Suprapubic skin (tissue), 4 donors: Measurements from ENCODE around the gene CD19.

Experiments used
- CTCF ChIP-seq, 2 donors: fragments of 200-600 bp in 1 of 2; fragments of 450-650 bp in 1 of 2; sonication (generic) in 1 of 2; IDR thresholded peaks; one replicate each; pipeline ENCODE4 v1.5.1; 2016 to 2019; ENCODE audit warnings: antibody characterized with exemption in 2 of 2, mild to moderate bottlenecking in 1 of 2, moderate library complexity in 1 of 2
- EP300 ChIP-seq: sonication (generic); formaldehyde crosslinking; IDR thresholded peaks from one replicate; pipeline ENCODE4 v1.6.1; 2017; ENCODE audit warnings: antibody characterized with exemption
- POLR2A ChIP-seq, 2 donors: fragments of 450-650 bp; IDR thresholded peaks; one replicate each; pipeline ENCODE4 v1.6.1; 2017; ENCODE audit warnings: antibody characterized with exemption in 2 of 2, mild to moderate bottlenecking in 2 of 2, moderate library complexity in 2 of 2
- POLR2AphosphoS5 ChIP-seq, 3 donors: sonication (generic); formaldehyde crosslinking; IDR thresholded peaks; one replicate each; pipeline ENCODE4 v1.6.1; 2017; ENCODE audit warnings: antibody characterized with exemption in 3 of 3

GRCh38 chr16:28984619-28985135 is 52.9 kb downstream of the CD19 start, which contains the start of gene LAT:
- TF ChIP-seq POLR2AphosphoS5 (IDR thresholded peaks at IDR 0.05) (no peak), CTCF (IDR thresholded peaks at IDR 0.05) (no peak), POLR2A (IDR thresholded peaks at IDR 0.05) (no peak), EP300 (no peak)
